Large intestine (tissue), 3 donors: ENCODE measurements around the gene LCOR. TPM values are rescaled to one million over a fixed set of nuclear protein-coding genes. Genes with fewer than 3 reads are reported as not detected.

Experiments
- DNase-seq, 2 donors: peaks; one replicate each; pipeline versions ENCODE4 v3.0.0 to v3.0.0-alpha.2; 2013
- H3K27ac ChIP-seq: one replicate; pipeline ENCODE4 v1.5.1; 2013; ENCODE audit warnings: low read length
- H3K27me3 ChIP-seq: 2 replicates; pipeline ENCODE4 v1.6.1; 2013; ENCODE audit warnings: low read length; ENCODE audit not compliant: control insufficient read depth, insufficient read depth
- H3K36me3 ChIP-seq: 2 replicates; pipeline ENCODE4 v1.6.1; 2013; ENCODE audit warnings: low read length; ENCODE audit not compliant: control insufficient read depth, insufficient read depth
- H3K4me1 ChIP-seq: one replicate; pipeline ENCODE4 v1.6.1; 2013; ENCODE audit warnings: low read length; ENCODE audit not compliant: control insufficient read depth, insufficient read depth
- H3K4me3 ChIP-seq: one replicate; pipeline ENCODE4 v1.5.1; 2013; ENCODE audit warnings: low read length
- H3K9me3 ChIP-seq: one replicate; pipeline ENCODE4 v1.6.1; 2013; ENCODE audit warnings: mild to moderate bottlenecking, low read depth, low read length, moderate library complexity; ENCODE audit not compliant: control insufficient read depth
- WGBS: methylation state at CpG from one replicate; pipeline ENCODE4 v1.1.5; 2013; ENCODE audit warnings: low lambda C conversion rate; ENCODE audit not compliant: insufficient coverage; 5-methylcytosine and 5-hydroxymethylcytosine counted together
- polyA plus RNA-seq: library from polyadenylated mRNA; unstranded; fragments of 120-200 nt; gene quantifications from one replicate; pipeline ENCODE4 v1.2.1, GENCODE V29; 2013

The LCOR gene
- polyA plus RNA-seq, 1 donor = 46.1 TPM

- H3K27me3 ChIP-seq = no peaks in the 10 kb centered on the region
- no peak overlapping the region for H3K4me3 ChIP-seq
- H3K4me1 ChIP-seq = peaks cover 3% of the 10 kb centered on the region
- no peak overlapping the region for H3K27ac ChIP-seq
- peaks cover 7% of the 10 kb centered on the region for H3K36me3 ChIP-seq
- no CpG with 5 or more reads among the region's 2 CpGs for WGBS
- H3K9me3 ChIP-seq = no peaks in the 10 kb centered on the region
- DNase-seq = no peak
These were observed 132.0 kb downstream of the LCOR start for GRCh38 chr10:96964131-96964530.

DNA sequence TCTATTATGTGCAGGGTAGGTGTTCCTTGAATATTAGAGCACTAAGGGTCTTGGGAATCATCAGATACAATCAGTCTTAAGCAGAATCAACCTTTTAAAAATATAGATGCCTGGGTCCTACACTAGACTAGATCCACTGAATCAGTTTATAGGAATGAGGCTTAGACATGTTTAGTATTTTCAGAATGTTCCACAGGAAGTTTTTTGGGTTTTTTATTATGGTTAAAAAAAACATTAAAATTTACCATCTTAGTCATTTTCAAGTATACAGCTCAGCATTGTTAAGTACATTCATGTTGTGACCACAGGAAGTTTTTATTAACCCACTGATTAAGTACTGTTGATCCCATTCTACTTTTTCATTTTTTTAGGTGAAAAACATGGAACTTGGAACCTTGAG is 135.7 kb downstream of the LCOR start:
- H3K27ac ChIP-seq = no peak overlapping the region
- no peaks in the 10 kb centered on the region for H3K9me3 ChIP-seq
- peaks cover 4% of the 10 kb centered on the region for H3K36me3 ChIP-seq
- H3K4me1 ChIP-seq = peaks cover 19% of the 10 kb centered on the region
- H3K4me3 ChIP-seq = no peak overlapping the region
- DNase-seq = no peak
- H3K27me3 ChIP-seq = no peaks in the 10 kb centered on the region

DNA sequence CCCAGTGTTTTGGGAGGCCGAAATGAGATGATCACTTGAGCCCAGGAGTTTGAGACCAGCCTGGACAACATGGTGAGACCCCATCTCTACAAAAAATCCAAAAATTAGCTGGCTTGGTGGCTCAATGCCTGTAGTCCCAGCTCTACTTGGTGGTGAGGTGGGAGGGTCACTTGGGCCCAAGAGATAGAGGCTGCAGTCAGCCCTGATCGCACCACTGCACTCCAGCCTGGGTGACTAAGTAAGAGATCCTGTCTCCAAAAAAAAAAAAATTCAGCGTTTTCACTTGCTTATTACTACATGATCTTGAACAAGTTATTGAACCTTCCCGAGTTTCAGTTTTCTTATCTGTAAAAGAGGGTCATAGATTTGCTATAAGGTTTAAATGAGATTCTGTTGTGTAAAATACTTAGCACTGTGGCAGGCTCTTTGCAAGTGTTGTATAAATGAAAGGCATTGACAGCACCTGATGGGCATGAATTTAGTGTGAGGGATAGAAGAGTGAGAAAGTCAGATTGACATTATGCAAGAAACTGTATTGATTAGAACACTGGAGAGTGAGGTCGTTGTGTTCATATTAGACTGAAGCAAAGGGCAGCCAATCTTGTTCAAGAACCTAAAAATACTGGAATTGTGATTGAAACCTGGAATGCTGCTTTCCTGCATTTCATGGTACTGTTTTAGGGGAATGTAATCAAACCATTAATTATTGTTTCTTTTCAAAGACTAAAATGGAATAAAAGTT is 136.8 kb downstream of the LCOR start:
- no peaks in the 10 kb centered on the region for H3K9me3 ChIP-seq
- 100% methylated on average over 1 of the region's 5 CpGs for WGBS
- H3K4me1 ChIP-seq = peaks cover 29% of the 10 kb centered on the region
- H3K27me3 ChIP-seq = no peaks in the 10 kb centered on the region
- peaks cover 4% of the 10 kb centered on the region for H3K36me3 ChIP-seq
- H3K4me3 ChIP-seq = no peak overlapping the region
- H3K27ac ChIP-seq = no peak overlapping the region
- no peak for DNase-seq

DNA sequence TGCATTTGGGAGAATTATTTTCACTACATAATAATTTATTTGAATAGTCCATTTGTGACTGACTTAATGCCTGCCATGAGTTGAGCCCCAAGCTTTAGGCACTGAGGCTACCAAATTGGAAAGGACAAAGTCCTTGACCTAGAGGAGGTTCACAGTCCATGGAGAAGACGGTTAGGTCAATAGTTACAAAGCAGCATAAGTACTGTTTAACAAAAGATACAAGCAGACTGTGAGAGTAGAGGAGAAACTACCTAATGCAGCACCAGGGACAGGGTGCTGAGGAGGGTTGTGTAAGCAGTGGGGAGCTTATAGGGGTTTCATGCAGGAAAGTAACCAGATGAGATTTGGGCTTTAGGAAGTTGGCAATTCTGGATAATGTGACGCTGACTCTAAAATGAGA is 139.2 kb downstream of the LCOR start:
- WGBS = no CpG with 5 or more reads among the region's 2 CpGs
- H3K27me3 ChIP-seq = no peaks in the 10 kb centered on the region

GRCh38 chr10:96972264-96972663 is 140.2 kb downstream of the LCOR start:
- WGBS = 100% methylated on average over 1 of the region's 1 CpG
- H3K36me3 ChIP-seq = no peaks in the 10 kb centered on the region

More for the DNA sequence above, 139.2 kb downstream of the LCOR start:
- DNase-seq = peak; percentile 9 to 63
- no peaks in the 10 kb centered on the region for H3K9me3 ChIP-seq
- no peak overlapping the region for H3K4me3 ChIP-seq
- H3K36me3 ChIP-seq = peaks cover 4% of the 10 kb centered on the region
- H3K4me1 ChIP-seq = peaks cover 46% of the 10 kb centered on the region
- no peak overlapping the region for H3K27ac ChIP-seq

GRCh38 chr10:96973809-96974747 is 142.0 kb downstream of the LCOR start:
- Histone ChIP-seq H3K4me3 (no peak overlapping the region), H3K27ac (peak overlapping the region; percentile 58), H3K27me3 (no peaks in the 10 kb centered on the region), H3K9me3 (no peaks in the 10 kb centered on the region), H3K4me1 (peaks cover 52% of the 10 kb centered on the region), H3K36me3 (no peaks in the 10 kb centered on the region)
- WGBS = 49% methylated on average over 2 of the region's 5 CpGs
- DNase-seq = peak; percentile 29 to 80

More at GRCh38 chr10:96972264-96972663, 140.2 kb downstream of the LCOR start:
- H3K4me3 ChIP-seq = no peak overlapping the region
- peaks cover 52% of the 10 kb centered on the region for H3K4me1 ChIP-seq
- no peaks in the 10 kb centered on the region for H3K9me3 ChIP-seq
- no peaks in the 10 kb centered on the region for H3K27me3 ChIP-seq
- no peak for DNase-seq
- H3K27ac ChIP-seq = peak overlapping the region; percentile 58

GRCh38 chr10:96975136-96975535 is 143.0 kb downstream of the LCOR start:
- no peaks in the 10 kb centered on the region for H3K27me3 ChIP-seq
- H3K9me3 ChIP-seq = no peaks in the 10 kb centered on the region
- H3K4me3 ChIP-seq = no peak overlapping the region
- H3K36me3 ChIP-seq = no peaks in the 10 kb centered on the region
- peaks cover 52% of the 10 kb centered on the region for H3K4me1 ChIP-seq
- peak overlapping the region; percentile 58 for H3K27ac ChIP-seq
- peak; percentile 17 to 66 for DNase-seq
- 17% methylated on average over 1 of the region's 2 CpGs for WGBS

DNA sequence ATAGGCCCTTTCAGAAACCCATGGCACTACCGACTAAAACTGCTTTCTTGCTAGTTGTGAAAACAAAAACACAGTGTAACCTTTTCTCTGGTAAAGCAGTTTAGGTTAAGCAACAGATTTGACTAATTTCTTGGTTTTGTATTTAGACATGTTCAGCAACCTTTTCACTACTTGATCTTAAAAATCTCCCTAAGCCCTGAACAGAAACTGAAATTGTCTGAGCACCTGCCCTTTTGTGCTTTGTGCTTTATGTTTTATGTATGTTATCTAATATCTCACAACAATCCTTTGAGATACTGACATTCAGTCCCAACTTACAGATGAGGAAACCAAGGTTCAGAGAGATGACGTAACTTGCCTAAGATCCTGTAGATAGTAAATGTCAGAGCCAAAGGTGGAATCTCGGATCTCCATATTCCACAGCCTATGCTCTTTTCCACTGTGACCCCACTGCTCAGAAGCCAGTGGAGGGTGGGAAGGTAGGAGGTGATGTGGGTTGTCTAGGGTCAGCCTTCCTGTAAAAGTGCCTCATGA is 146.6 kb downstream of the LCOR start:
- Histone ChIP-seq H3K36me3 (peaks cover 20% of the 10 kb centered on the region), H3K27me3 (no peaks in the 10 kb centered on the region), H3K4me1 (peaks cover 25% of the 10 kb centered on the region), H3K27ac (no peak overlapping the region), H3K9me3 (no peaks in the 10 kb centered on the region), H3K4me3 (no peak overlapping the region)
- WGBS = no CpG with 5 or more reads among the region's 3 CpGs
- peak in 1 of 2 donors; percentile 25 for DNase-seq

GRCh38 chr10:96982149-96982930 is 150.2 kb downstream of the LCOR start:
- no peak for DNase-seq
- H3K27ac ChIP-seq = no peak overlapping the region
- no peaks in the 10 kb centered on the region for H3K4me1 ChIP-seq
- no peaks in the 10 kb centered on the region for H3K27me3 ChIP-seq
- peaks cover 20% of the 10 kb centered on the region for H3K36me3 ChIP-seq
- no peak overlapping the region for H3K4me3 ChIP-seq
- no peaks in the 10 kb centered on the region for H3K9me3 ChIP-seq
- WGBS = 100% methylated on average over 4 of the region's 12 CpGs
